NK-92 treated with Interleukin-12 subunit alpha and Interleukin-12 subunit beta, amount 100 ng/mL, for 24 hours (cell line): ENCODE results near the gene MELTF.
A peak's percentile ranks its signal among the peaks of the same experiment; 100 is the strongest.

ENCODE experiments used
- DNase-seq: peaks from one replicate; lab custom pipeline; 2025; lab: John Stamatoyannopoulos, UW

Gene MELTF

GRCh38 chr3:197010556-197011351, 18.9 kb downstream of the MELTF start:
- DNase-seq: no peak

- no peak for DNase-seq
Measured at GRCh38 chr3:197009532-197010019, 20.0 kb downstream of the MELTF start.

- no peak for DNase-seq
Measured at GRCh38 chr3:197008436-197009209, 21.0 kb downstream of the MELTF start.

DNA sequence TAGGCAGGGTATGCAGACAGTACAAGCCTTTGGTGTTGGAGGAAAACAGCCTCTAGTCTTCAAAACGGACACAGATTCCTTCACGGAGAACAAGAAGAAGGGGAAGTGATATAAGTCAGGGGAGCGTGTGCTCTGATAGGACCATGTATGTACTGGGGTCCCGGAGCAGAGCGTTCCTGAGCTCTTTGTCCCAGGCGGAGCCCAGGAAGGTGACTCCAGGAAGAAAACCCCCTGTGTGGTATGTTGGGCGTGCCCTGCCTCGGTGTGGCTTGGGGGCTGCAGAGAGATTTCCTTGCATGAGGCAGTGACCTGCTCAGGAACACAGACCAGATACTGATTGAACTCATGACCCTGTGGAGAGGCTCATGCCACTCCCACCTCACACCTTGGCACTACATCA, 21.7 kb downstream of the MELTF start:
- no peak for DNase-seq

GRCh38 chr3:197007296-197007940, 22.2 kb downstream of the MELTF start:
- no peak for DNase-seq

DNA sequence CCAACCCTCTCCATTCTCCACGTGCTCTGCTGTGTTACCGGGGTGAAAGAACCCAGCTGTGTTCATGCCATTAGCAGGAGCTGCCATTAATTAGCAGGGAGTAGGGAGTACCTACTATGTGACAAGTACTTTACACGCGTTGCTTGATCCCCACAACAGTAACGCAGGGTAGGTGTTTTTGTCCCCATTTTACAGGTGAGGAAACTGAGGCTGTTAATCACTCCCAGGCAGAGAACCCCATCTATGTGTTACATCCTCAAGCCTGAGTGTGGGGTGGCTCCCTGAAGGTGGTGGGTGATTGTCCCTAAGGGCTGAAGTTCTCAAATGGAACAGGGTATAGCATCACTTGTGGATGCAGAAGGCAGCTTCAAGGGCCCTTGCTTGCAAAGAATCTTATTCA, 22.8 kb downstream of the MELTF start:
- DNase-seq: no peak

- no peak for DNase-seq
Measured at GRCh38 chr3:197006446-197006845, 23.2 kb downstream of the MELTF start.

DNA sequence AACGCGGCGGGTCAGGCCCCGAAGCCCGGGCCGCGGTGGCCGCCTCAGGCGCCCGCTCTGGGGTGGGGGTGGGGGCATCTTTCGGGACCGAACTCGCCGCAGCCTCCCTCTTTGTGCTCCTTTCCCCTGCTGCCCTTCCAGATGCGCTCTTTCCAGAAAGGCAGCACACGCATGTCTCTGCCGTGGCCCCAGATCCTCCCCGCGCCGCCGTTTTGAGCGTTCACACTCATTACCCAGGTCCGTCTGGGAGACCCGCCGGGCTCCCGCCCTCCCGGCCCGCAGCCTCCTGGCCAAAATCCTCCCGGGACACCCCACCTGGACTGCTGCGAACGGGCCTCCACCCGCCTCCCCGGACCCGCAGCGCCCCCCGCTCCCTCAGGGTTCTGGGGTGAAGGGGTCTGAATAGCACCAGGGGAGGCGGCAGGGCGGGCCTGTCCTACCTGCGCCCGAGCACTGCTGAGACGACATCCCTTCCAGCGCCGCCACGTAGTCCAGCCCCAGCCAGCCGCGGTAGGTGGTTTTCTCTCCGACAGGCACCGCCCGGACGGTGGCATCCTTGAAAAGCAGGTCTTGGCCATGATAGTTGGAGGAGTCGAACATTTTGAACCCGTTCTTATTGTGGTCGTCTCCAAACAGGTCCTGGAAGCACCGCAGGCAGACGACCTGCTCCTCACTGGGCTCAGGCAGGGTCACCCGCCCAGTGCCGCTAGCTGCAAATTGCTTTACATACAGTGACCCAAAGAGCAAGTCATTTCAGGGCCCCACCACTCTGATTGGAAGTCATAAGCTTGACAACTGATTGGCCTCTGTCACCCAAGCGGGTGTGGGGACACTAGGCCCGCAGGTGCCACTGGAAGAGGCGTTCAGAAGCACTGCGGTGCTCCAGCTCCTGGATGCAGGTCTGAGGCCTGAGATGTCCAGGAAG, 25.9 kb downstream of the MELTF start:
- no peak for DNase-seq

GRCh38 chr3:197002701-197003454, 26.7 kb downstream of the MELTF start:
- peak; percentile 78 for DNase-seq

GRCh38 chr3:197001972-197002700, 27.5 kb downstream of the MELTF start:
- DNase-seq: no peak

GRCh38 chr3:197001106-197001971, 28.3 kb downstream of the MELTF start:
- no peak for DNase-seq

- no peak for DNase-seq
Measured at GRCh38 chr3:197000211-197000610, 29.4 kb downstream of the MELTF start.

GRCh38 chr3:196998966-196999760, 30.5 kb downstream of the MELTF start:
- DNase-seq: no peak

- no peak for DNase-seq
Measured at GRCh38 chr3:196997311-196997710, 32.3 kb downstream of the MELTF start.

GRCh38 chr3:196996454-196997265, 33.0 kb downstream of the MELTF start:
- DNase-seq: no peak

GRCh38 chr3:196995646-196996355, 33.8 kb downstream of the MELTF start:
- DNase-seq: no peak

DNA sequence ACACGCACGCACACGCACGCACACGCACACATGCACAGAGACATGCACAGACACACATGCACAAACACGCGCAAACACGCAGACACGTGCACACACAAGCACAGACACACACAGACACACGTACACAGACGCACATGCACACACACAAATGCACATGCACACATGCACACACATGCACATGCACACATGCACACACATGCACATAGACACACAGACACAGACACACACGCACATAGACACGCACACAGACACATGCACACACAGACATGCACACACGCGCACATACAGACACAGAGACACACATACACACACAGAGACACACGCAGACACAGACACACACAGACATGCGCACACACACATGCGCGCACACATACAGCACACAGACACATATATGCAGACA, 34.6 kb downstream of the MELTF start:
- no peak for DNase-seq
